Measurements from ENCODE around the gene UMPS.

GRCh38 chr3:124777762-124778470, 47.7 kb downstream of the UMPS start:
- TF ChIP-seq CTCF (IDR thresholded peaks at IDR 0.05) (no peak), POLR2A (IDR thresholded peaks at IDR 0.05) (no peak)
